HG03066 (cell line): ENCODE data around the gene DDB1.

ENCODE experiments used
- ATAC-seq: cut with Tn5 transposase; IDR thresholded peaks from one replicate; pipeline ENCODE4 v1.9.1; 2021; ENCODE audit warnings: low read depth; ENCODE audit not compliant: unreplicated experiment

Gene DDB1

DNA sequence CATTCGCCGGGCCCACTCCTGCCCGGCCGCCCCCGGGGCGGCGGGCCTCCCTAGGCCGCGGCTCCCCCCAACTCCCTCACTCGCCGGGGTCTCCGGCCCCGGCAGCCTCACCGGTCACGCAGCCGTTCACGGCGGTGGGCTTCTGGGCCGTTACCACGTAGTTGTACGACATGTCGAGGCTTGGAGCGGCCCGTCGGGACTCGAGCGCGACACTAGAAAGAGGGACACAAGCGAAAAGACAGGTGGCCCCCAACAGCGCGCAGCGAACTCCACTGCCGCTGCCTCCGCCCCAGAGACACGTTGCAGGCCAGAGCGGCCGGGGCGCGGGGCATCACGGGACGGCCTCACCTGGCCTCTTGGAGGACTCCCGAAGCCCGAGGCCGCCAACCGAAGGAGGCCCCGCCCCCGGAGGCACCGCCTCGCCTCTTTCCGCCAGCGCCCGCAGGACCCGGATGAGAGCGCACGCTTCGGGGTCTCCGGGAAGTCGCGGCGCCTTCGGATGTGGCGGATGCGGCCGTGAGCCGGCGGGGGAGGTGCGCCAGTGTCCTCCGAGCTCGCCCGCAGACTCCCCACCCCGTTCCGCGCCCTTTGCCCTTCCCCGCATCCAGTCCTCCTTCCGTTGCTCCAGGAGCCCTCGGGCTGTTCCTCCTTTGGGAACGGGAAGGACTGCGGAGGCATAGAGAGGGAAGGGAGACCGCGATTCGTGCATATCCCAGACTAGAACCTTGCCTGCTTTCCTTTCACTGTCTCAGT, at the start of gene DDB1, which contains the start of gene TKFC:
Gene DDB1, minus strand, starts transcription at position 309 of the 753 bp plus-strand sequence. Its CDS starts 137 bp downstream, at position 172.
Gene TKFC, plus strand, starts transcription at position 432 of the 753 bp plus-strand sequence. CDS start 1,501 bp downstream, outside the sequence.
- ATAC-seq = peak; percentile 93

DNA sequence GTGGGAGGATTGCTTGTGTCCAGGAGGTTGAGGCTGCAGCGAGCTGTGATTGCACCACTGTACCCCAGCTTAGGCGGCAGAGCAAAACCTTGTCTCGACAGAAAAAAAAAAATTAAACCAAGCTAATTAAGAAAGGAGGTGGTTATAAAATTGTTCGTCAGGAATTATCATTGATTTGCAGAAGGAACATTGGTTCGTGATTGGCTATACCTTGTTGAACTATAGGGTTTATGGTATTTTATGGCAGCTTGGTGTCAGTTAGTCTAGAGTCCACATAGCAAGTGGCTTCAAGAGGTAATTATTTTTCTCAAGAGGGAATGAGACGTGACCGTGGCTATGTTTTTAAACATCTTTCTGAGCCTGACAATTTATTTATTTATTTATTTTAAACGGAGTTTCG, 48.0 kb upstream of the DDB1 start:
- ATAC-seq = no peak

DNA sequence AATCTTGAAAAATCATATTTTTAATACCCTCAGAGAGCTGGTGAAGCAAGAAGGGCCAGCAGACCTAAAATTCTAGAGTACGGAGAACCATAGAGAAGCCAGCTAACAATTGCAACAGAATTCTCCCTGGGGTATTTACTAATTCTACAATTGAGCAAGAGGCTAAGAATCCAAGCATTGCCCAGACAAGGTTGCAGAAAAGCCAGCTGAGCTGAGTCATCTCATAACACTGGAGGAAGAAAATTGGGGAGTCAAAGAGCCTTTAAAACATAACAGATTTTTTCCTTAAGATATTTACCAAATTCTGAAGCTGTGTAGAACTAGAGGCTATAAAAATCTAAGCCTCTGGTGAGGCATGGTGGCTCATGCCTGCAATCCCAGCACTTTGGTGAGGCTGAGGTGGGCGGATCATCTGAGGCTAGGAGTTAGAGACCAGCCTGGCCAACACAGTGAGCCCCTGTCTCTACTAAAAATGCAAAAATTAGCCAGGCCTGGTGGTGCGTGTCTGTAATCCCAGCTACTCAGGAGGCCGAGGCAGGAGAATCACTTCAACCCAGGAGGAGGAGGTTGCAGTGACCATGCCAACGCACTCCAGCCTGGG, 45.9 kb upstream of the DDB1 start:
- no peak for ATAC-seq

DNA sequence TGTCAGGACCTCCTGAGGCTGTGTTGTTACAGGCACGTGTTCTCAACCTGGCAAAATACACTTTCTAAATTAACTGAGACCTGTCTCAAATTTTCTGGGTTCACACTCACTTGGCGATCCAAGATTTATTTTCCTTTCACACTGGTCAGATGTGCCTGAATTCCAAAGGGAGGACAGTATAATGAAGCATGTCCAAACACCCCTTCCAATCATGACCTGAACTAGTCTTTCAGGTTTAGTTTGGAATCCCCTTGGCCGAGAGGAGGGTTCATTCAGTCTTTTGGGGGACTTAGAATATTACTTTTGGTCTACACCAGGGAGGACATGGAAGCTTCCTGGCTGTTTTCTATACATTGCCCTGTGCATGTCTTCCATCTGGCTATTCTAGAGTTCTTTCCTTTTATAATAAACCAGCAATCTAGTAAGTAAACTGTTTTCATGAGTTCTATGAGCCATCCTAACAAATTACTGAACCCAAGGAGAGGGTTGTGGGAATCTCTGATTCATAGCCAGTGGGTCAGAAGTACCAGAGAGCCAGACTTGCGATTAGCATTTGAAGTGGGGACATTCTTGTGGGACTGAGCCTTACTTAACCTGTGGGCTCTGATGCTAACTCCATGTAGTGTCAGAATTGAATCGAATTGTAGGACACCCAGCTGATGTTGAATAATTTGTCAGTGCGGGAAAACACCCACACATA, 44.7 kb upstream of the DDB1 start:
- ATAC-seq = no peak

DNA sequence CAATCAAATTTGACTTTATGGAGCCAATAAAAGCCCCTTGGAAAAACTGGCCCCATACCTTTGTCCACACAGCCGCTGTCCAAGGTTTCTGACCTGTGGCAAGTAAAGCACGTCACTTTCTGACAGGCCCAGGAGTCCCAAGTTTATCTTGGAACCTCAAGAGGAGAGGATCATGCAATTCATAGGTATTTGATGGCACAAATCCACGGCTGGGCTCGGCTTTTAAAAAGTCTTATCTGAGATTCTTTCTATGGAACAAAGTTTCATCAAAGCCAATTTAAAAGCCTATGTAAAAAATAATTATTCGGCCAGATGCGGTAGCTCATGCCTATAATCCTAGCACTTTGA, 42.8 kb upstream of the DDB1 start:
- ATAC-seq = no peak

DNA sequence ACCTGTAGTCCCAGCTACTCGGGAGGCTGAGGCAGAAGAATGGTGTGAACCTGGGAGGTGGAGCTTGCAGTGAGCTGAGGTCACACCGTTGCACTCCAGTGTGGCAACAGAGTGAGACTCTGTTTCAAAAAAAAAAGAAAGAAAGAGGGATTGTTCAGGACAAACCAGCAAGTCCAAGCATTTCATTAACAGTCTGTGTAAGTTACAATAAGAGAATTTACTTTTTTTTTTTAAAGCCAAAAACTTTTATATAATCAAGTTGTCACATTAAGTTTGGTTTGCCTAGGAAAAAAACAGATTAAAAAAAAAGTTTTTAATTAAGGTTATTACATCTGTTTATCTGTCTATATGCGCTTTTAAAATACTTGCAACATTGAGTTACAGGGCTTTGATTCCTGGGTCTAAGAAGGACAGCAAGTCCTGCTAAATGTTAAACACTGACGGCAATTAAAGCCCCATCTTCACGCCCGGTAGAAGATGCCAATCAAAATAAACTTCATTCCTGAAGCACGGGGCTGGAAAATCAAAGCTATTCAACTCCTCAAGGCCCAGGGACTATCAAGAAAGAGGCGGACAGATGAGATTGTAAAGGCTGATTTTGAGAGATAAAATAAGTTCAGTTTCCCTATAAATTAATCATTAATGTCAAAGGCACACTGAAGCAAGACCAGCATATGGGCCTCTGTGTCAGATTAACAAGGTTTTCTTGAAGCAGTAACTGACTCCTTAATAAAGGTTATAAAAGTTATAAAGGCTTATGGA, 39.9 kb upstream of the DDB1 start:
- ATAC-seq = no peak

DNA sequence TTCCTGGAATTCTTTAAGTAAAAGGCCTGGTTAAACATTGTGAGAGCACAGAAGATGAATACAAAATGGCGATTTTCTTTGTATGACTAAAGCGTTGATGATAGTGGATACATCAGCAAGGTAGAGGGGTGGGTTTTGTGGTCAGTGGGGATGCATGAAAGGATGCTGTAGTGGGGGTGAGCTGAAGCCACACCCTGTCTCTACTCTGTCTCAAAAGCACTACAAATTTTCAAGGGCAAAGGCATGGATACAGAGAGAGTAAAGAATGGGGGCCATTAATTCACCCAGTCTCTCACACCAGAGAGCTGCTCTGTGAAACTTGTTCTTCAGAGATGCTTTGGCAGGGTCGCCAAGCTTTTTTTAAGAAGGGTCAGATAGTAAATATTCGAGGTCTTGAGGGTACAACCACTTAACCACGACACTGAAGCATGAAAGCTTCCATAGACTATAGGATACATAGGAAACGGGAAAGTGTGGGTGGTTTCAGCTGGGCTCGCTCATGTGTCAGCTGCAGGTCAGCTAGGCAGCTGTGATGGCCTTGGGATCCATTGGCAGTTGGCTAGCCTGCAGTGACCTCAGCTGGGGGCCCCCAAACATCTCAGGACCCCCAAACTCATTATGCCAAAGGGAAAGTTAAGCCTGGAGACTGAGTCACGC, 37.6 kb upstream of the DDB1 start:
- no peak for ATAC-seq

DNA sequence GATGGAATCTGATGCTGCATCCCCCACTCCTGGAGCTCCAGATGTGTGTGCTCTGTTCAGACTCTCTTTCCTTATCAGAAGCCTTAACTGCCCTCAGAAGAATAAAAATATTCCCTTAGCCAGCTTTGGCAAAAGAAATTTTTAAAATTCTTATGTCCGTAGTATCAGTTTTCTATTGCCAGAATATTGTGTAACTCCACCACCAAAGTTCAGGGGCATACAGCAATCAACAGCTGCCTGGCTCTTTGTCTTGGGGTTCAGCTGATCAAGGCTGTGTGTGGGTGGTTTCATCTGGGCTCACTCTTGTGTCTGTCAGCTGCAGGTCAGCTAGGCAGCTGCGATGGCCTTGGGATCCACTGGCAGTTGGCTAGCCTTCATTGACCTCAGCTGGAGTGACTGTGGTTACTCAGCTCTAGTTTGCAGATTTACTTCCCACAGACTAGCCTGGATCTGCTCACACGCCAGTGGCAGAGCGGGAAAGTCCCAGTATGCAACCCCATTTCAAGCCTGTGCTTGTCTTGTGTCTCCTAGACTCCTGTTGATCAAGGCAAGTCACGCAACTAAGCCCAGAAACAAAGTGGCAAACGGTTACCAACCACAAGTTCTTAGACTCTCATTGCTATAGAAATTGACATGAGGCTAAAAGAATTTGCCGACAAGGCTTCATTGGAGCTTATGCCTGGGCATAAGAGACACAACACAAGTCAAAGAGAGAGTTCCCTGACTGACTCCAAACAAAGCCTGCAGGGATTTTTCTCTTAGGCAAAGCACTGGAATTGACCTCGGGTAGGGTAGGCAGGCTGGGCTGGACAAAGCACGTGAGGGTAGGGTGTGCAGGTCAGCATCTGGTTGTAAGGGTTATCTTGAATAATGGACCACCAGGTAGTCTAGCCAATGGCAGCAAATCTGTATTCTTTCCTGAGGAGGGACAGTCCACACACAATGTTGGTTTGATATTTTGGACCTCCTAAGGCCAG, 36.8 kb upstream of the DDB1 start:
- peak; percentile 66 for ATAC-seq

DNA sequence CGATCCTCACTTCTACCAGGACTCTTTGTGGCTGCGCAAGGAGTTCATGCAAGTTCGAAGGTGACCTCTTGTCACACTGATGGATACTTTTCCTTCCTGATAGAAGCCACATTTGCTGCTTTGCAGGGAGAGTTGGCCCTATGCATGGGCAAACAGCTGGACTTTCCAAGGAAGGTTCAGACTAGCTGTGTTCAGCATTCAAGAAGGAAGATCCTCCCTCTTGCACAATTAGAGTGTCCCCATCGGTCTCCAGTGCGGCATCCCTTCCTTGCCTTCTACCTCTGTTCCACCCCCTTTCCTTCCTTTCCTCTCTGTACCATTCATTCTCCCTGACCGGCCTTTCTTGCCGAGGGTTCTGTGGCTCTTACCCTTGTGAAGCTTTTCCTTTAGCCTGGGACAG, 35.7 kb upstream of the DDB1 start:
- no peak for ATAC-seq

DNA sequence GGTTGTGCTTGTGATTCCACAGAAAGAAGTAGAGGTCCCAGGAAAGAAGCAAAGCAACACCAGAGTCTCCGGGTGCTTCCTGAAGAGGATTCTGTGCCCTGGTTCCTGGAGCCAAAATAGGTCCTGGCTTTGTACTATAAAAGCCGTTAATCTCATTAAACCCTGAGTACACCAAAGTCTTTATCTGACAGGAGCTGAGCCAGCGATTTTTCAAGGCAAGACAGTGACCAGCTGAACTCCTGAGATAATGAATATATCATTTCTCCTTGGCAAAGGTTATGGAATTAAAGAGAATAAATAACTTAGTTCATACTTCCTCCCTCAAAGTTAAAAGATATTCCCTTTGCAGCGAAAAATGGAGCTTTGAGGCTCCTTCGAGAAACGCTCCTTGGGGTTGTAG, 34.5 kb upstream of the DDB1 start:
- no peak for ATAC-seq

DNA sequence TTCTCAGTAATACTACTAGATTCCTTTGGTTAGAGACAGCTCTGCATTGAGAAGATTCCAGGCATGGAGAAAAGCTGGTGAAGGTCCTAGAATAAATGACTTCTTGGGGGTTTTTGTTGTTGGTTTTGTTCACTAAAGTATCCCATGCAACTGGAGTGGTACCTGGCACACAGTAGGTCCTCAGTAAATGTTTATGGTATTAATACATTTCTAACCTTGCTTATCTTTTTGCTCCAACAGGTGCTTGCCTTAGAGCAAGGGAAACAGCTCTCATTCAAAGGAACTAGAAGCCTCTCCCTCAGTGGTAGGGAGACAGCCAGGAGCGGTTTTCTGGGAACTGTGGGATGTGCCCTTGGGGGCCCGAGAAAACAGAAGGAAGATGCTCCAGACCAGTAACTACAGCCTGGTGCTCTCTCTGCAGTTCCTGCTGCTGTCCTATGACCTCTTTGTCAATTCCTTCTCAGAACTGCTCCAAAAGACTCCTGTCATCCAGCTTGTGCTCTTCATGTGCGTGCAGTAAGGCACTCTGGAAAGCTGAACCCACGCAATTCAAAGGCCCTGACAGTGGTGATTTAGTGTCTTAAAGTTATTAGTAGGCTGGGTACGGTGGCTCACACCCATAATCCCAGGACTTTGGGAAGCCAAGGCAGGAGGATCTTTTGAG, 31.2 kb upstream of the DDB1 start:
- no peak for ATAC-seq

DNA sequence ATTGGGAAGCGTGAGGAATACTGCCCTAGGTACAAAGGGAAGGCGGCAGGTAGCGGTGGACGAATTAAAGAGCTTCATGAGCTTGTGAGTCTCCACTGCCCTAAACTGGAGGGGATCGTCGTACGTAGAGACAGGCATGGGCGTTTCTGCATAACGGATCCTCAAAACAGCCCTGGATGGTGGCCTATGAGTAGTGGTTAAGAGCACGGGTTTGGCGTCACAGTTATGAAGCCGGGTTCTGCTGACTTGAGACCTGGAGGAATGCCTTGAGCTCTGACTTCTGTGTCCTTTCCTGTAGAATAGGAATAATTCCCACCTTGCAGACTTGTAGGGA, 29.6 kb upstream of the DDB1 start:
- ATAC-seq = no peak

DNA sequence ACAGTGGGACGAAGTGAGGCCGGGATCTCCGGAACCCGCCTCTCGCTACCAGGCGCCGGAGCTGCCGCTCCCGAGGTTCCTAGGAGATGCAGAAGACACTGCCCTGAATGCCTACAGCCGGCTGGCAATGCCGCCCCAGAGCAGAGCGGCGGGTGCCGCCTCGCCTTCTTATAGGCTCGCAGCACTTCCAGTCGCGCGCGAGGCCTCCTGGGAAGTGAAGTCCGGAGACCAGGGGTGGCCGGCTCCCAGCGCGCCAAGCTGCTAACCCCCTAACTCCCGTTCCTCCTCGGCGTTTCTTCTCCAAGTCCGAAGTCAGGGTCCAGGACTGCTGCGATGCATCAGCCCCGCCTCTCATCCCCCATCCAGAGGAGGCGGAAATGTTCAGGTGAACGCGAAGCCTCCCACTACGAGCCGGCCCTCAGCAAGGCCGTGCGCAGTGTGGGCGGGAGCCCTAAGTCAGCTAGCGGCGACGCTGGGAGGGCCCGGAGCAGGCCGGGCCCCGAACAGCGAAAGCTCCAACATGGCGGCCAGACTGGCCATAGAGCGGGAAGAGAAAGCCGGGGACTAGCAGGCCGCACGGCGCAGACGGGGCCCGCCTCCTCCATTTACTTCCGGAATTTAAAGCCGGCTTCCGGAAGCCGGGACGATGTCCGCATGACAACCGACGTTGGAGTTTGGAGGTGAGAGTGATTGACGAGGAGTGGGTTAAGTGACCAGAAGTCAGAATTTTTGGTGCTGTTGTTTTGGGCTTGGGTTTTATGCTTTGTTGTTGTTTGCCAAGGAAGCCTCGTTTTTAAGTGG, 29.0 kb upstream of the DDB1 start, which contains the start of the genes CYB561A3 and TMEM138:
Gene CYB561A3, minus strand, starts transcription at position 142 of the 801 bp plus-strand sequence. CDS start 5,169 bp downstream, outside the sequence.
Gene TMEM138, plus strand, starts transcription at position 634 of the 801 bp plus-strand sequence. CDS start 2,017 bp downstream, outside the sequence.
- peak; percentile 78 for ATAC-seq

DNA sequence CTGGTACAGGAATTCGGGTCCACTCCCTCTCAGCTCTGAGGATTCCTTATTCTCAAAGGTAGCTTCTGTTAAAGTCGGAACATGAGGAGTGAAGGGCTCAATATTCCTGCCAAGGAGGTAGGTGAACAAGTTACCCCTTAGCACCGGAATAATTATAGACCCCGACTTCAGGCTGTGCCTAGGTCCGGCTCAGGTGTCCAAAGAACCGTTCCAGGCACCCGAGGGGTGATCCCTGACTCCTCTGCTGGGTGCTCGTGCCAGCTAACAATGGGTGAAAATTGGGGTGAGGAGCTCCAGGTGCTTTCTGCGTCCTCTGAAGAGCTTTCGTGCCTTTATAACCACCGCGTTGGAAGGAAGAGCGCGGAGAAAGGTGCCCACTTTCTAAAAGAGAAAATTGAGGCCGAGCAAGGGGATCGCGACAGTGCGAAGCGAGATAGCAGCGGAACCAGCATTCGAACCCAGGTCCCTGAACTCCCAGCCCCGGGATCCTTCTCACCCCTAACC, 28.4 kb upstream of the DDB1 start:
- ATAC-seq = no peak

DNA sequence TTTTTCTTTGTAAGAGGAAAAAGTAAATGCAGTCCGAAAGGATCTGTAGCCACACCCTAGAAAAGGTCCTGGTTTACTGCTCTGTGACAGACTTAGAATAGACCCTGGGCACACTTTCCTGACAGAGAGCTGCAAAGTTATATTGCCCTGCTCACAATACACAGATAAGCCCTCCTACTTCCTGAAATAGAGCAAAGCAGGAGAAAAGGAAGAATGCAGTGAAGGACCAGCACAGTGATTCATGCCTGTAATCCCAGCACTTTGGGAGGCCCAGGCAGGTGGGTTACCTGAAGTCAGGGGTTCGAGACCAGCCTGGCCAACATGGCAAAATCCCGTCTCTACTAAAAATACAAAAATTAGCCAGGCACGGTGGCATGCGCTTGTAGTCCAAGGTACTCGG, 26.6 kb upstream of the DDB1 start:
- ATAC-seq = no peak

DNA sequence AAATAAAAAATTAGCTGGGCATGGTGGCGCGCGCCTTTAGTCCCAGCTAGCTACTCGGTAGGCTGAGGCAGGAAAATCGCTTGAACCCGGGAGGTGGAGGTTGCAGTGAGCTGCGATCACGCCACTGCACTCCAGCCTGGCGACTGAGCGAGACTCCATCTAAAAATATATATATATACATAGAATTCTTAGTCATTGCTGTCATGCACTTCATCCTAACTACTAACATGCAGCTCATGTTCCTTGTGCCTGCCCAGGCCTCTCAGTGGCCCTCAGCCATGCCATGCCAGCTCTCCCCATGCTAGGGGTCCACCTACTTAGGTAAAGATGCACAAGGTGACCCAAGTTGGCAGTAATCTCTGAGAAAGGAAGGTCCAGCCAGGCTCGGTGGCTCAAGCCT, 25.7 kb upstream of the DDB1 start:
- no peak for ATAC-seq

DNA sequence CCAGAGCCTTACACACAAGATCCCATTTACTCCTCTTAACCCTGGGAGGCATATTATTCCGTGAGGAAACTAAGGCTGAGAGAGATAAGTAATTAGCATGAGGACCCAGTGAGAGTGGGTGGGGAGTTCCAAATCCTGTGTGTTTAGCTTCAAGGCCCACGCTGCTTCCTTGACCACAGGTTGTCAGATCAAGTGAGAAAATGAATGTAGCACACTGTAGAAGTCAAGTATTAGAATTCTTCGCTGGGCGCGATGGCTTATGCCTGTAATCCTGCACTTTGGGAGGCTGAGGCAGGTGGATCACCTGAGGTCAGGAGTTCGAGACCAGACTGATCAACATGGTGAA, 25.0 kb upstream of the DDB1 start:
- ATAC-seq = no peak
